Nephron (organoid): ENCODE results near the gene NCAM1.

Experiments used
- H3K27ac Mint-ChIP-seq, 3 experiments: 2 replicates each; pipeline ENCODE4 v1.8.0; 2020; ENCODE audit warnings: mixed read lengths in 3 of 3, mild to moderate bottlenecking in 2 of 3, moderate library complexity in 1 of 3
- H3K27me3 Mint-ChIP-seq: 2 replicates; pipeline ENCODE4 v1.8.0; 2021; ENCODE audit warnings: low read depth, mild to moderate bottlenecking, moderate library complexity, mixed read lengths
- H3K36me3 Mint-ChIP-seq: 2 replicates; pipeline ENCODE4 v1.8.0; 2020; ENCODE audit warnings: low read depth, mixed read lengths
- H3K4me1 Mint-ChIP-seq: 2 replicates; pipeline ENCODE4 v1.8.0; 2020; ENCODE audit warnings: mixed read lengths
- H3K4me3 Mint-ChIP-seq, 3 experiments: 2 replicates each; pipeline ENCODE4 v1.8.0; 2020; ENCODE audit warnings: mild to moderate bottlenecking in 3 of 3, mixed read lengths in 3 of 3, moderate library complexity in 2 of 3
- H3K9me3 Mint-ChIP-seq: 2 replicates; pipeline ENCODE4 v1.8.0; 2020; ENCODE audit warnings: mixed read lengths
- TF ChIP-seq, protein P1 (sequence below), 3 experiments: fragments of 200-600 bp; sonication (generic); IDR thresholded peaks; one replicate each; pipeline ENCODE4 v1.5.0; 2021; ENCODE audit warnings: antibody characterized with exemption in 3 of 3; ENCODE audit not compliant: unreplicated experiment in 3 of 3

The NCAM1 gene

DNA sequence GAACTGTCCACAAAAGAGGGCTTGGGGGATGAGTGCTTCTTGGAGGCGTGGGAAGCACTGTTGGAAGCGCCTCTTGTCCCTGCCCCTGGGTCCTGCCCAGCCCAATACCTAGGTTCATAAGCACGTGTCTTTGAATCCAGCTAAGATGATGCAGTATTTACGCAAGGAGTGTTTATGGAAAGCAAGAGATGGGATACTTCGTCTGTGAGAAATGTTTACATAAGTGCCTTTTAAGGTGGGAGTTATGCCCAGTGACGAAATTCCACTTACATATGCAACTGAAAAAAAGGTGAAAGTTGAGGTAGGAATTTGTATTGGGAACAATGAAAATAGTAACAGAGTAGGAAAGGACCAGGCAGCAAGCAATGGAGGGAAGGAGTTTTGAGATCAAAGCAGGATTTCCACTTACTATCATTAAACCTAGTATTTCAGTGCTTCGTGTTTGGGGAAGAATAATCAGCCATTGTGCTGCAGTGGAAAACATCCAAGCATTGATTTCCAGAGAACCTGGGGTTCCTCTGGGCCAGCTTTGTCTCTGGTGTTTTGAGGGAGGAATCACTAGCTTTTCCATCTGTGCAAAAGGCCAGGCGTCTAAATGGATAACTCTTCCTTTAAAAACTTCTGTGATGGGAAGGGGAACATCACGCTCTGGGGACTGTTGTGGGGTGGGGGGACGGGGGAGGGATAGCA, 237.9 kb downstream of the NCAM1 start:
- Mint-ChIP-seq H3K36me3 (peaks cover 12% of the 10 kb centered on the region), H3K9me3 (no peaks in the 10 kb centered on the region), H3K4me3 (peak overlapping the region in 1 of 3 experiments; percentile 40), H3K4me1 (peaks cover 88% of the 10 kb centered on the region), H3K27ac (peak overlapping the region; percentile 94 to 98 (median 97)), H3K27me3 (no peaks in the 10 kb centered on the region)
- TF ChIP-seq, protein P1, sequence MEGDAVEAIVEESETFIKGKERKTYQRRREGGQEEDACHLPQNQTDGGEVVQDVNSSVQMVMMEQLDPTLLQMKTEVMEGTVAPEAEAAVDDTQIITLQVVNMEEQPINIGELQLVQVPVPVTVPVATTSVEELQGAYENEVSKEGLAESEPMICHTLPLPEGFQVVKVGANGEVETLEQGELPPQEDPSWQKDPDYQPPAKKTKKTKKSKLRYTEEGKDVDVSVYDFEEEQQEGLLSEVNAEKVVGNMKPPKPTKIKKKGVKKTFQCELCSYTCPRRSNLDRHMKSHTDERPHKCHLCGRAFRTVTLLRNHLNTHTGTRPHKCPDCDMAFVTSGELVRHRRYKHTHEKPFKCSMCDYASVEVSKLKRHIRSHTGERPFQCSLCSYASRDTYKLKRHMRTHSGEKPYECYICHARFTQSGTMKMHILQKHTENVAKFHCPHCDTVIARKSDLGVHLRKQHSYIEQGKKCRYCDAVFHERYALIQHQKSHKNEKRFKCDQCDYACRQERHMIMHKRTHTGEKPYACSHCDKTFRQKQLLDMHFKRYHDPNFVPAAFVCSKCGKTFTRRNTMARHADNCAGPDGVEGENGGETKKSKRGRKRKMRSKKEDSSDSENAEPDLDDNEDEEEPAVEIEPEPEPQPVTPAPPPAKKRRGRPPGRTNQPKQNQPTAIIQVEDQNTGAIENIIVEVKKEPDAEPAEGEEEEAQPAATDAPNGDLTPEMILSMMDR (IDR thresholded peaks at IDR 0.05; ENCODE audit: unreplicated experiment in 3 of 3): no peak

- TF ChIP-seq, protein P1 (IDR thresholded peaks at IDR 0.05; ENCODE audit: unreplicated experiment in 3 of 3): no peak
- peaks cover 20% of the 10 kb centered on the region for H3K36me3 Mint-ChIP-seq
- H3K27ac Mint-ChIP-seq: peak overlapping the region; percentile 94 to 98 (median 97)
- H3K9me3 Mint-ChIP-seq: no peaks in the 10 kb centered on the region
- no peaks in the 10 kb centered on the region for H3K27me3 Mint-ChIP-seq
- peaks cover 84% of the 10 kb centered on the region for H3K4me1 Mint-ChIP-seq
- H3K4me3 Mint-ChIP-seq: peak overlapping the region in 2 of 3 experiments; percentile 6 to 13
Measured at GRCh38 chr11:113199866-113200265, 238.6 kb downstream of the NCAM1 start.

- no peaks in the 10 kb centered on the region for H3K27me3 Mint-ChIP-seq
Measured at GRCh38 chr11:113201054-113201818, 240.0 kb downstream of the NCAM1 start.

DNA sequence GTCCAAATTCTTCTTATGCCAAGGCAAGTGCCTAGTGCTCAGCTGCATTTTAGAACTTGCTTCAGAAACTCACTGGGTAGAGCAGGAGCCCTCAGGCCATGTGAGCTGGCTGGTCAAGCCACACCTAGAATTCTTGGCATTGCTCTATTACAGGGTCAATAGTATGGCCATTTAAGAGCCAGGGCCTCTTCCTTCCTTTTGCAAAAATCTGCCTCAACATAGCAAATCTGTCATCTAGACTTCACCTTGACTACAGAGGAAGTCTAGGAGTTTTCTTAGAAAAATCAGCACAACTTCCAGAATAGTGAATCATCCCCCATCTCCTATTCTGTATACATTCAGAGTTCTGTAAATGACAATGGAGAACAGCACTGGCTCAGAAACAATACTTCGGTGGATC, 241.2 kb downstream of the NCAM1 start:
- peak overlapping the region in 2 of 3 experiments; percentile 46 to 97 for H3K27ac Mint-ChIP-seq
- H3K4me1 Mint-ChIP-seq: peaks cover 62% of the 10 kb centered on the region
- peaks cover 44% of the 10 kb centered on the region for H3K36me3 Mint-ChIP-seq
- no peak overlapping the region for H3K4me3 Mint-ChIP-seq
- no peaks in the 10 kb centered on the region for H3K9me3 Mint-ChIP-seq
- no peaks in the 10 kb centered on the region for H3K27me3 Mint-ChIP-seq
- TF ChIP-seq, protein P1 (IDR thresholded peaks at IDR 0.05; ENCODE audit: unreplicated experiment in 3 of 3): no peak

More at GRCh38 chr11:113201054-113201818, 240.0 kb downstream of the NCAM1 start:
- Mint-ChIP-seq H3K4me1 (peaks cover 73% of the 10 kb centered on the region), H3K27ac (peak overlapping the region; percentile 94 to 98 (median 97)), H3K36me3 (peaks cover 33% of the 10 kb centered on the region), H3K4me3 (no peak overlapping the region), H3K9me3 (no peaks in the 10 kb centered on the region)
- TF ChIP-seq, protein P1 (IDR thresholded peaks at IDR 0.05; ENCODE audit: unreplicated experiment in 3 of 3): no peak

DNA sequence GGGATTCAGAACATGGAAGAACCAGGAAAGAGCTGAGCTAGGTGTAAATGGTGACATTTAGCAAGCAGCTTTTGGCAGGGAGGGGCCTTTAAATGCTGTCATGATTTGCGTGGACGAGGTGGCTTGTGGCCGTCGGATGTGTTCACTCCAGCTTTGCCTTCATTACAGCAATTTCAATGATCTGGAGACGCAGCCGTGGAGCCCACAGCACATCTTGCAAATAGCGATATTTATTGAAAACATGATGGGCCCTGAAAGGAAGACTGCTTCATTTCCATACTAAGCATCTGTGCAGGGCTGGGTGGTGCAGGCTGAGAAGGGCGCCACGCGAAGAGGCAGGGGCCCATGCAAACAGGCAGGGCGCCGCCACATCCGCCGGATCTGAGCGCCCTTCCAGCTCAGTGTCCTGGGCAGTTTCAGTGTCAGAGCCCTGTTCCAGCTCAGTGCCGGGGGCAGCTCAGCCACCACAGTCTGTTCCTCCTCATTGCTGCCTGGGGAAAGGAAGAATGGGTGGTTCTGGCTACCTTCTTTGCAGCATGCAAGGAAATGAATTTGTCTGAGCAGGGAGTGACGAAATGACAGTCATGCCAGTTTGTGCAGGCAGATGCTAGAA, 242.0 kb downstream of the NCAM1 start:
- peaks cover 52% of the 10 kb centered on the region for H3K36me3 Mint-ChIP-seq
- no peak overlapping the region for H3K27ac Mint-ChIP-seq
- H3K27me3 Mint-ChIP-seq: no peaks in the 10 kb centered on the region
- TF ChIP-seq, protein P1 (IDR thresholded peaks at IDR 0.05; ENCODE audit: unreplicated experiment in 3 of 3): no peak
- peaks cover 54% of the 10 kb centered on the region for H3K4me1 Mint-ChIP-seq
- H3K9me3 Mint-ChIP-seq: no peaks in the 10 kb centered on the region
- H3K4me3 Mint-ChIP-seq: no peak overlapping the region
